CD8-positive, alpha-beta memory T cell (primary cell): ENCODE data around the gene SHISAL1. TPM values are rescaled to one million over a fixed set of nuclear protein-coding genes. Genes with fewer than 3 reads are reported as not detected.

ENCODE experiments used
- CTCF ChIA-PET: fragments of 350-600 bp; sonication (Branson Sonifier 250); formaldehyde crosslinking; loops from one replicate; lab custom pipeline; 2021; ENCODE audit warnings: antibody characterized with exemption; lab: Charles Lee
- POLR2A ChIA-PET: fragments of 350-600 bp; sonication (Branson Sonifier 250); formaldehyde crosslinking; loops from one replicate; lab custom pipeline; 2021; ENCODE audit warnings: antibody characterized with exemption; lab: Charles Lee
- DNase-seq, 5 donors: peaks; one replicate each; pipeline versions ENCODE4 v3.0.0 to v3.0.0-alpha.2; 2020 to 2022; ENCODE audit warnings: mixed read lengths in 1 of 5
- H3K27ac ChIP-seq: one replicate; pipeline ENCODE4 v1.7.0; 2013; ENCODE audit warnings: low read depth, mild to moderate bottlenecking, low read length, moderate library complexity
- H3K27me3 ChIP-seq: 2 replicates; pipeline ENCODE4 v1.7.0; 2013; ENCODE audit warnings: low read length, mild to moderate bottlenecking; ENCODE audit not compliant: insufficient read depth, poor library complexity, severe bottlenecking
- H3K36me3 ChIP-seq: 2 replicates; pipeline ENCODE4 v1.7.0; 2013; ENCODE audit warnings: mild to moderate bottlenecking, low read length, moderate library complexity; ENCODE audit not compliant: insufficient read depth
- H3K4me1 ChIP-seq: 2 replicates; pipeline ENCODE4 v1.7.0; 2013; ENCODE audit warnings: mild to moderate bottlenecking, low read length, moderate library complexity; ENCODE audit not compliant: insufficient read depth
- H3K4me3 ChIP-seq: 2 replicates; pipeline ENCODE4 v1.7.0; 2013; ENCODE audit warnings: mild to moderate bottlenecking, low read length
- H3K9me3 ChIP-seq: 2 replicates; pipeline ENCODE4 v1.7.0; 2013; ENCODE audit warnings: mild to moderate bottlenecking, low read length
- H3K27ac Mint-ChIP-seq, 8 donors: one replicate each; pipeline ENCODE4 v1.8.0; 2020 to 2021; ENCODE audit warnings: mixed read lengths in 8 of 8, mild to moderate bottlenecking in 6 of 8, inconsistent platforms in 3 of 8, moderate library complexity in 3 of 8
- H3K27me3 Mint-ChIP-seq, 2 donors: one replicate each; pipeline ENCODE4 v1.8.0; 2020 to 2021; ENCODE audit warnings: mixed read lengths in 2 of 2, mild to moderate bottlenecking in 1 of 2, moderate library complexity in 1 of 2
- H3K36me3 Mint-ChIP-seq, 3 donors: one replicate each; pipeline ENCODE4 v1.8.0; 2020 to 2021; ENCODE audit warnings: mixed read lengths in 3 of 3, inconsistent platforms in 1 of 3, mild to moderate bottlenecking in 1 of 3
- H3K4me1 Mint-ChIP-seq, 3 donors: one replicate each; pipeline ENCODE4 v1.8.0; 2020 to 2021; ENCODE audit warnings: mixed read lengths in 3 of 3, inconsistent platforms in 1 of 3, mild to moderate bottlenecking in 1 of 3
- H3K4me3 Mint-ChIP-seq, 7 donors: one replicate each; pipeline ENCODE4 v1.8.0; 2020 to 2021; ENCODE audit warnings: mixed read lengths in 7 of 7, mild to moderate bottlenecking in 6 of 7, moderate library complexity in 4 of 7, inconsistent platforms in 2 of 7
- H3K9me3 Mint-ChIP-seq, 5 donors: one replicate each; pipeline ENCODE4 v1.8.0; 2020 to 2022; ENCODE audit warnings: mixed read lengths in 5 of 5, mild to moderate bottlenecking in 3 of 5, moderate library complexity in 2 of 5, inconsistent platforms in 1 of 5
- polyA plus RNA-seq: library from polyadenylated mRNA; unstranded; fragments of 300-500 nt; fragmentation: Illumina TruSeq; gene quantifications from one replicate; pipeline ENCODE4 v1.2.3, GENCODE V29; 2021
- total RNA-seq, 2 experiments: library from RNA; stranded (reverse); gene quantifications; one replicate each; pipeline ENCODE4 v1.2.3, GENCODE V29; 2021

SHISAL1 gene
- total and polyA plus RNA-seq, 3 experiments from 2014 or later, result not detected

DNA sequence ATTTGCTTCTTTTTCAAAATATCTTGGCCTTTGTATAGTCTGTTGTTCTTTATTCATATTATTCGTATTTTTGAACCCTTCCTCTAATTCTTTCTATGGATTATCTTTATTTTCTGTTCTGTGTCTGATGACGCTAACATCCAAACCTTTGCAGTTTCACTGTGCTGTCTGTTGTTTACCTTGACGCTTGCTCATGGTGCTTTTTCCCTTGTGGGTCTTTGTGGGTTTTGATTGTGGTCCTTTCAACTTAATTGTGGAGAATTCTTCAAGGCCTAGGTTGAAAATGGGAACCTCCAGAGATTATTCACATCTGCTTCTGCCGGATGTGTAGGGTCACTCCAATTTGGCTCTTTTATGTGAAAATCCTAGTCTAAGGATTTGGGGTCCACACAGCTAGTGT, 97.5 kb downstream of the SHISAL1 start:
- no peak overlapping the region for H3K27ac Mint-ChIP-seq
- POLR2A ChIA-PET, result no interaction called here
- H3K4me1 Mint-ChIP-seq, result peaks cover 0 to 1% (median 0%) of the 10 kb centered on the region in 3 donors

GRCh38 chr22:44214764-44215163, 98.0 kb downstream of the SHISAL1 start:
- Mint-ChIP-seq H3K27me3 (no peaks in the 10 kb centered on the region), H3K4me1 (peaks cover 0 to 5% (median 2%) of the 10 kb centered on the region in 3 donors), H3K4me3 (no peak overlapping the region), H3K36me3 (peaks cover 3 to 12% (median 11%) of the 10 kb centered on the region in 3 donors), H3K27ac (no peak overlapping the region), H3K9me3 (peaks cover under 1 to 10% (median 7%) of the 10 kb centered on the region in 5 donors)
- Histone ChIP-seq H3K4me3 (no peak overlapping the region), H3K36me3 (no peaks in the 10 kb centered on the region), H3K27ac (no peak overlapping the region), H3K4me1 (no peaks in the 10 kb centered on the region), H3K9me3 (peaks cover under 1% of the 10 kb centered on the region), H3K27me3 (no peaks in the 10 kb centered on the region)
- ChIA-PET POLR2A (no interaction called here), CTCF (no interaction called here)
- DNase-seq, result no peak

More for the DNA sequence above, 97.5 kb downstream of the SHISAL1 start:
- H3K27me3 ChIP-seq, result no peaks in the 10 kb centered on the region
- H3K4me3 ChIP-seq, result no peak overlapping the region
- H3K27ac ChIP-seq, result no peak overlapping the region
- peaks cover 0 to 7% (median 1%) of the 10 kb centered on the region in 5 donors for H3K9me3 Mint-ChIP-seq
- no peaks in the 10 kb centered on the region for H3K27me3 Mint-ChIP-seq
- H3K36me3 ChIP-seq, result no peaks in the 10 kb centered on the region
- DNase-seq, result no peak
- no peak overlapping the region for H3K4me3 Mint-ChIP-seq
- H3K4me1 ChIP-seq, result no peaks in the 10 kb centered on the region
- H3K9me3 ChIP-seq, result no peaks in the 10 kb centered on the region
- H3K36me3 Mint-ChIP-seq, result peaks cover 1 to 11% (median 8%) of the 10 kb centered on the region in 3 donors
- CTCF ChIA-PET, result no interaction called here

GRCh38 chr22:44214187-44214586, 98.6 kb downstream of the SHISAL1 start:
- Mint-ChIP-seq H3K27me3 (no peaks in the 10 kb centered on the region), H3K4me3 (no peak overlapping the region), H3K27ac (no peak overlapping the region), H3K4me1 (peaks cover 3 to 8% (median 5%) of the 10 kb centered on the region in 3 donors), H3K36me3 (peaks cover 6 to 17% (median 15%) of the 10 kb centered on the region in 3 donors), H3K9me3 (peaks cover 5 to 10% (median 10%) of the 10 kb centered on the region in 5 donors)
- Histone ChIP-seq H3K27ac (no peak overlapping the region), H3K27me3 (no peaks in the 10 kb centered on the region), H3K36me3 (no peaks in the 10 kb centered on the region), H3K4me3 (no peak overlapping the region), H3K9me3 (peaks cover 4% of the 10 kb centered on the region), H3K4me1 (no peaks in the 10 kb centered on the region)
- DNase-seq, result no peak
- ChIA-PET CTCF (no interaction called here), POLR2A (no interaction called here)

- Mint-ChIP-seq H3K4me1 (peaks cover 6 to 12% (median 8%) of the 10 kb centered on the region in 3 donors), H3K27me3 (no peaks in the 10 kb centered on the region), H3K4me3 (no peak overlapping the region), H3K9me3 (peaks cover 5 to 12% (median 10%) of the 10 kb centered on the region in 5 donors), H3K36me3 (peaks cover 8 to 22% (median 18%) of the 10 kb centered on the region in 3 donors), H3K27ac (no peak overlapping the region)
- Histone ChIP-seq H3K27ac (no peak overlapping the region), H3K27me3 (no peaks in the 10 kb centered on the region), H3K9me3 (peaks cover 4% of the 10 kb centered on the region), H3K4me1 (no peaks in the 10 kb centered on the region), H3K4me3 (no peak overlapping the region), H3K36me3 (no peaks in the 10 kb centered on the region)
- CTCF ChIA-PET, result no interaction called here
- POLR2A ChIA-PET, result no interaction called here
- DNase-seq, result no peak
These were observed 99.2 kb downstream of the SHISAL1 start for GRCh38 chr22:44213489-44214043.

DNA sequence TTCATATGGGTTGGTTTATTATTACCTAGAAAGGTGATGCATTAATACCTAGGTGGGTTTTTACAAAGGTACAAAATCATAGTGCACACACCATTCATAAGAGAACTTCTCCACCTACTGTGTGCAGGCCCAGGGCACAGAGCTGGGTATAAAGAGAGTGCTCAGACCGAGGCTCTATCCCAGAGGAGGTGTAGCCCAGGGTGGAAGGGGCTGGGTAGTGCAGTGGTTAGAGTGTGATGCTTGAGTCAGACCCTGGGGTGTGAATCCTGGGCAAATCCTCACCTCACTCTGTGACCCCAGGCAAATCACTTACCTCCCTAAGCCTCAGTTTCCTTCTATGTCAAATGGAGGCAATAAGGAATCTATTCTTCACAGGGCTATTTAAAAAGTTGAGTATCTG, 99.8 kb downstream of the SHISAL1 start:
- POLR2A ChIA-PET, result no interaction called here
- Histone ChIP-seq H3K36me3 (no peaks in the 10 kb centered on the region), H3K27ac (no peak overlapping the region), H3K9me3 (peaks cover 4% of the 10 kb centered on the region), H3K4me3 (no peak overlapping the region), H3K27me3 (no peaks in the 10 kb centered on the region), H3K4me1 (no peaks in the 10 kb centered on the region)
- H3K27me3 Mint-ChIP-seq, result no peaks in the 10 kb centered on the region
- H3K27ac Mint-ChIP-seq, result no peak overlapping the region
- CTCF ChIA-PET, result no interaction called here
- H3K36me3 Mint-ChIP-seq, result peaks cover 13 to 22% (median 20%) of the 10 kb centered on the region in 3 donors
- peaks cover 10 to 18% (median 12%) of the 10 kb centered on the region in 3 donors for H3K4me1 Mint-ChIP-seq
- DNase-seq, result no peak
- H3K4me3 Mint-ChIP-seq, result no peak overlapping the region
- H3K9me3 Mint-ChIP-seq, result peaks cover 5 to 12% (median 10%) of the 10 kb centered on the region in 5 donors

GRCh38 chr22:44211946-44212930, 100.5 kb downstream of the SHISAL1 start:
- Mint-ChIP-seq H3K4me1 (peaks cover 10 to 18% (median 12%) of the 10 kb centered on the region in 3 donors), H3K36me3 (peaks cover 13 to 22% (median 20%) of the 10 kb centered on the region in 3 donors), H3K4me3 (no peak overlapping the region), H3K27me3 (no peaks in the 10 kb centered on the region), H3K9me3 (peaks cover 5 to 12% (median 10%) of the 10 kb centered on the region in 5 donors), H3K27ac (peak overlapping the region in 4 of 8 donors; percentile 1 to 53 (median 21))
- peaks cover 4% of the 10 kb centered on the region for H3K9me3 ChIP-seq
- CTCF ChIA-PET, result no interaction called here
- no peaks in the 10 kb centered on the region for H3K36me3 ChIP-seq
- no peak overlapping the region for H3K4me3 ChIP-seq
- no peak for DNase-seq
- no peak overlapping the region for H3K27ac ChIP-seq
- POLR2A ChIA-PET, result no interaction called here
- H3K4me1 ChIP-seq, result no peaks in the 10 kb centered on the region
- H3K27me3 ChIP-seq, result no peaks in the 10 kb centered on the region

GRCh38 chr22:44211256-44211945, 101.3 kb downstream of the SHISAL1 start:
- peaks cover 13 to 23% (median 22%) of the 10 kb centered on the region in 3 donors for H3K36me3 Mint-ChIP-seq
- H3K9me3 Mint-ChIP-seq, result peaks cover 5 to 12% (median 10%) of the 10 kb centered on the region in 5 donors
- no peaks in the 10 kb centered on the region for H3K27me3 ChIP-seq
- no peak overlapping the region for H3K4me3 ChIP-seq
- no peaks in the 10 kb centered on the region for H3K4me1 ChIP-seq
- H3K4me1 Mint-ChIP-seq, result peaks cover 13 to 18% (median 14%) of the 10 kb centered on the region in 3 donors
- no peak overlapping the region for H3K4me3 Mint-ChIP-seq
- H3K27ac ChIP-seq, result no peak overlapping the region
- no peaks in the 10 kb centered on the region for H3K36me3 ChIP-seq
- no peaks in the 10 kb centered on the region for H3K27me3 Mint-ChIP-seq
- ChIA-PET POLR2A (no interaction called here), CTCF (interaction anchor here (0.9 kb wide), 1 partner anchor 11 kb away, joined by 3 read pairs; no protein-coding TSS in a partner anchor)
- peaks cover 4% of the 10 kb centered on the region for H3K9me3 ChIP-seq
- no peak for DNase-seq
- H3K27ac Mint-ChIP-seq, result peak overlapping the region in 5 of 8 donors; percentile 18 to 73 (median 52)
